GM12874 (cell line): ENCODE results near the gene ADRA2B.

Experiments
- CTCF ChIP-seq: IDR thresholded peaks from 2 replicates; pipeline ENCODE4 v1.5.1; 2011; ENCODE audit warnings: low read depth, mild to moderate bottlenecking, control low read depth, low read length, moderate library complexity; ENCODE audit not compliant: insufficient read depth

The ADRA2B gene

GRCh38 chr2:96157649-96158553 lies 41.5 kb upstream of the ADRA2B start:
- no peak for TF ChIP-seq CTCF

GRCh38 chr2:96156926-96157648 lies 40.7 kb upstream of the ADRA2B start:
- no peak for TF ChIP-seq CTCF

DNA sequence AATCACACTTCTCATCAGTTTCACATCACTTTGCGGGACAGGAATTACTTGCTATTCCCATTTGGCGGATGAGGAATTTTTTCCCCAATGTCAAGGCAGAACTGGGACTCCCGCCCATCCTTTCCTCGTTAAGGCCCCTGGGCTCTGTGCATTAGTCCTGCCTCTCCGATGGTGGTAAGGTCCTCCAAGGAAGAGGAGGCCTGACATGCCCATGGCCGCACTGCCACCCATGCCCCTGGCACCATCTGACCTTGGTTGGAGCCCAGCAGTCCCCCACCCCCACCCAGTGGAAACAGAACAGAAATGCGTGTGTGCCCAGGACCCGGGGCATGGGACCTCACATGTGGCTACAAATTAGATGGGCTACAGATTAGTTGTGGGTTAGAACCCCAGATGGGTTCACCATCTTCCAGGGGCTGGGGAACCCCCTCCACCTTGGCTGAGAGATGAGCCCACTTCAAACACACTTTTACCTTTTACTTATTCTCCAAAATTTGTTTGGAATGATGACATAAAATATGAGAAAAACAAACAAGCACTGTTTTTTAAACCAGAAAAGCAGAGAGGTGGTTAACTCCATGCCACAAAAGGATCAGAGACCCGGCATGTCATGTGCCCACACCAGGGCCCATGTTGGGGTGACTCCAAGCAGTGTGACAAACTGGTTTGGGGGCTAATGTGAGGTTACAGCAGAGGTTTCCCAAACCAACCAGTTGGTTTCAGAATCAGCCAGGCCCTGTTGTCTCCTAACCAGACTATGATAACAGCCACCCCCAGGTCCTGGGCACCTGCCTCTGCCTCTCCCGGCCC lies 39.8 kb upstream of the ADRA2B start:
- TF ChIP-seq CTCF, result no peak

- no peak for TF ChIP-seq CTCF
Observed at GRCh38 chr2:96154506-96155380, 38.4 kb upstream of the ADRA2B start.

DNA sequence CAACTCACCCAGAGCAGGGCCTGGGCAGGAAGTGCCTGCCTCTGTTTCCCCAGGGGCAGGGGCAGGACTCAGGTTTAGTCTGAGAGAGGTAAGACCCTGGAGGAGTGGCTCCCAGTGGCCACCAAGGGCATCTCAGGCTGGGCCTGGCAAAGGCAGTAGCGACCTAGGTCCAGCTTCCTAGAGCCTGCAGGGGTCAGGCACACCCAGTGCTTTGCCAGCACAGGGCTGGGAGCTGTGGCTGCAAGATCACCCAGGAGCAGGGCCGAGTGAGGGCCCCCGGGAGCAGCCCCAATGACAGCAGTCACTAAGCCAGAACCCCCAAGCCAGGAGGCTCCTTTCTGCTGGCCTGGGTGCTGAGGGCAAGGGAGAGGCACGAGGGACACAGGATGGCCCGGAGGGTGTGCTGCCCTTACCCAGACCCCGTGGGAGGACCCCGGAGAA lies 37.6 kb upstream of the ADRA2B start:
- peak; percentile 27; the same call in 1 of the 2 replicates for TF ChIP-seq CTCF

DNA sequence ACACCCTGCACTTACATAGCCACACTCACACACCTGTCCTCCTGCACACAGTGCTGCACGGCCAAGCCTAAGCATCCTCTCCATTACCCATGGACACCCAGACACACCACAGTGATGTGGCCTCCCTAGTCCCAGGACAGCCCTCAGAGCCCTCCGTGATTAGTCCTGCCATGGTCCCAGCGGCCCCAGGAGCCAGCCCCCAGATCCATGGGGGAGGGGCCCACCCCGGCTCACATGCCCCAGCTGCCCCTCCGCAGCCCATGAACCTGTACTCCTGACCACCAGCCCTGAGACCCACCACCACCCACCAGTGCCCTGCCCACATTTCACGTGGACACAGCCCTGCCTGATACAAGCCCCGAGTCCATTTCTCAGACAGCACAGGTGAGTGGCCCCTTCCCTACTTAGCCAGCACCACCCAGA lies 36.9 kb upstream of the ADRA2B start:
- no peak for TF ChIP-seq CTCF
